Upper lobe of left lung (tissue), 6 donors: Measurements from ENCODE around the gene TTLL10. TPM values are rescaled to one million over a fixed set of nuclear protein-coding genes. Genes with fewer than 3 reads are reported as not detected.

Experiments
- ATAC-seq, 2 donors: fragments of 200-7000 bp; cut with Tn5 transposase; one replicate each; pipeline ENCODE4 v1.9.1; 2022; ENCODE audit warnings: mild to moderate bottlenecking in 2 of 2, moderate library complexity in 2 of 2; ENCODE audit not compliant: low FRiP score in 2 of 2
- DNase-seq, 2 donors: peaks; one replicate each; pipeline ENCODE4 v3.0.0-alpha.2; 2019 to 2020
- H3K27ac ChIP-seq, 4 donors: fragments of 200-600 bp; sonication (generic); one replicate each; pipeline ENCODE4 v1.5.1; 2016 to 2019
- H3K27me3 ChIP-seq, 4 donors: fragments of 200-600 bp; sonication (generic); one replicate each; pipeline ENCODE4 v1.5.1; 2017 to 2019
- H3K36me3 ChIP-seq, 4 donors: fragments of 200-600 bp; sonication (generic); one replicate each; pipeline ENCODE4 v1.5.1; 2016 to 2019
- H3K4me1 ChIP-seq, 4 donors: fragments of 200-600 bp; sonication (generic); one replicate each; pipeline ENCODE4 v1.5.1; 2018 to 2019
- H3K4me3 ChIP-seq, 4 donors: fragments of 200-600 bp; sonication (generic); one replicate each; pipeline ENCODE4 v1.5.1; 2017 to 2019; ENCODE audit warnings: mild to moderate bottlenecking in 2 of 4, moderate library complexity in 1 of 4
- H3K9me3 ChIP-seq, 4 donors: fragments of 200-600 bp; sonication (generic); one replicate each; pipeline ENCODE4 v1.5.1; 2018 to 2019
- EP300 ChIP-seq, 4 donors: sonication (generic); formaldehyde crosslinking; IDR thresholded peaks; one replicate each; pipeline ENCODE4 v1.5.1; 2017; ENCODE audit warnings: antibody characterized with exemption in 4 of 4, control low read depth in 2 of 4
- POLR2A ChIP-seq, 4 donors: fragments of 450-650 bp; IDR thresholded peaks; one replicate each; pipeline ENCODE4 v1.5.1; 2016 to 2017; ENCODE audit warnings: antibody characterized with exemption in 4 of 4, mild to moderate bottlenecking in 2 of 4
- POLR2AphosphoS5 ChIP-seq, 2 donors: sonication (generic); formaldehyde crosslinking; IDR thresholded peaks; one replicate each; pipeline ENCODE4 v1.5.1; 2017; ENCODE audit warnings: antibody characterized with exemption in 2 of 2
- WGBS, 2 donors: methylation state at CpG; one replicate each; pipeline ENCODE4 v1.1.5; 2017 to 2018; 5-methylcytosine and 5-hydroxymethylcytosine counted together
- total RNA-seq, 6 donors: library from RNA; depleted of rRNA in 4 of 6; stranded (reverse); fragments of >200 nt in 4 of 6; gene quantifications; one replicate each; pipeline versions ENCODE4 v1.1.0 to v1.2.1, GENCODE V29; 2016 to 2021
- TF ChIP-seq, protein P1 (sequence below), 6 experiments: fragments of 450-650 bp in 4 of 6; fragments of 200-600 bp in 2 of 6; sonication (generic) in 2 of 6; IDR thresholded peaks; one replicate each; pipeline ENCODE4 v1.5.1; 2016 to 2019; ENCODE audit warnings: antibody characterized with exemption in 6 of 6
- donor health status: DM: no; HTN: no; CAD: no; lungs with moderate emphysema.
- donor health status: DM: no; HTN: yes; CAD: no; lungs with severe emphysema.

The TTLL10 gene
- total RNA-seq, 6 donors from 2014 or later, result 0.86 to 14.5 (median 5.8) TPM

- no peak for ATAC-seq
Observed at GRCh38 chr1:1245178-1245816, 71.6 kb downstream of the TTLL10 start.

DNA sequence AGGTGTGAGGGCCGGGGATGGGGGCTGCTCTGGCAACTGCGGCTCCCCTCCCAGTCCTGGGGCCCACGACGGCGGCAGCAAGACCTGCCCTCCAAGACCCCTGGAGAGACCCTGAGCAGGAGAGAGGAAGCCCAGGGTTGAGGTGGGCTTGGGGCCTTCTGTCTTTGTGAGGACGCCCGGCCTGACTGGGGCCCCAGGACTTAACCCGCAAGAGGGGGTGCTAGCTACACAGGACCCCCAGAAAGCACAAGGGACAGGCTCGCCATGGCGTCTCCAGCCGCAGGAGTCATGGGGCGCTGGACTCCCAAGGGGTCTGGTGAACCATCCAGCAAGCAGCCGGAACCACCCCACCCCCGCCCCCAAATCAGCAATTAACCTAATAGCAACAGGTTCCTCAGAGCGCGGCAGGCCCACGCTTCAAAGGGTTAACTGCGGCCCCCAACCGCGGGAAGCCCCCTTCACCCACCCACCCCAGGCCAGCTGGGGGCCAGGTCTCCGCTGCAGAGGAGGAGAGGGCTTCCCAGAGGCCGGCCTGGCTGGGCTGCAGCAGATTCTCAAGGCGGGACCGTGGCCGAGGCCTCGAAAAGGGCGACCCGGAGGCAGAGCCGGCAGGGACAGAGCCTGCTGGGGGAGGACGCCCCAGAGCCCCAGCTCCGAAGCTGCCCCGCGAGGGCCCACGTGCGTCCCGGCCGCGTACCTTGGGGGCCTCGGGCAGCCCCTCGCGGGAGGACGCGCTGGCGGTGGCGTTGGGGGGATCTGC, 72.3 kb downstream of the TTLL10 start:
- peaks cover 0 to 25% (median 12%) of the 10 kb centered on the region in 4 donors for H3K27me3 ChIP-seq
- H3K36me3 ChIP-seq, result no peaks in the 10 kb centered on the region
- H3K4me3 ChIP-seq, result no peak overlapping the region
- WGBS, 2 donors, result 64 to 89% methylated on average over 5 to 19 of the region's 45 CpGs
- TF ChIP-seq POLR2AphosphoS5 (IDR thresholded peaks at IDR 0.05) (no peak), POLR2A (IDR thresholded peaks at IDR 0.05) (no peak), EP300 (IDR thresholded peaks at IDR 0.05) (no peak)
- TF ChIP-seq, protein P1, sequence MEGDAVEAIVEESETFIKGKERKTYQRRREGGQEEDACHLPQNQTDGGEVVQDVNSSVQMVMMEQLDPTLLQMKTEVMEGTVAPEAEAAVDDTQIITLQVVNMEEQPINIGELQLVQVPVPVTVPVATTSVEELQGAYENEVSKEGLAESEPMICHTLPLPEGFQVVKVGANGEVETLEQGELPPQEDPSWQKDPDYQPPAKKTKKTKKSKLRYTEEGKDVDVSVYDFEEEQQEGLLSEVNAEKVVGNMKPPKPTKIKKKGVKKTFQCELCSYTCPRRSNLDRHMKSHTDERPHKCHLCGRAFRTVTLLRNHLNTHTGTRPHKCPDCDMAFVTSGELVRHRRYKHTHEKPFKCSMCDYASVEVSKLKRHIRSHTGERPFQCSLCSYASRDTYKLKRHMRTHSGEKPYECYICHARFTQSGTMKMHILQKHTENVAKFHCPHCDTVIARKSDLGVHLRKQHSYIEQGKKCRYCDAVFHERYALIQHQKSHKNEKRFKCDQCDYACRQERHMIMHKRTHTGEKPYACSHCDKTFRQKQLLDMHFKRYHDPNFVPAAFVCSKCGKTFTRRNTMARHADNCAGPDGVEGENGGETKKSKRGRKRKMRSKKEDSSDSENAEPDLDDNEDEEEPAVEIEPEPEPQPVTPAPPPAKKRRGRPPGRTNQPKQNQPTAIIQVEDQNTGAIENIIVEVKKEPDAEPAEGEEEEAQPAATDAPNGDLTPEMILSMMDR (IDR thresholded peaks at IDR 0.05), result no peak
- no peak overlapping the region for H3K27ac ChIP-seq
- no peaks in the 10 kb centered on the region for H3K9me3 ChIP-seq
- DNase-seq, result peak in 1 of 2 donors; percentile 41
- ATAC-seq, result no peak
- H3K4me1 ChIP-seq, result peaks cover 5 to 23% (median 9%) of the 10 kb centered on the region in 4 donors

More at GRCh38 chr1:1245178-1245816, 71.6 kb downstream of the TTLL10 start:
- WGBS, 2 donors, result 63 to 71% methylated on average over 2 to 4 of the region's 23 CpGs
- TF ChIP-seq POLR2A (IDR thresholded peaks at IDR 0.05) (no peak), POLR2AphosphoS5 (IDR thresholded peaks at IDR 0.05) (no peak), EP300 (IDR thresholded peaks at IDR 0.05) (no peak)
- TF ChIP-seq, protein P1 (IDR thresholded peaks at IDR 0.05), result no peak
- peaks cover 0 to 25% (median 12%) of the 10 kb centered on the region in 4 donors for H3K27me3 ChIP-seq
- no peaks in the 10 kb centered on the region for H3K36me3 ChIP-seq
- no peaks in the 10 kb centered on the region for H3K9me3 ChIP-seq
- no peak overlapping the region for H3K27ac ChIP-seq
- H3K4me3 ChIP-seq, result no peak overlapping the region
- DNase-seq, result peak in 1 of 2 donors; percentile 70
- peaks cover 5 to 23% (median 8%) of the 10 kb centered on the region in 4 donors for H3K4me1 ChIP-seq

- ATAC-seq (peak in 1 of 2 donors; percentile 34), DNase-seq (peak in 1 of 2 donors; percentile 84)
- WGBS, 2 donors, result 9 to 33% methylated on average over 4 to 47 of the region's 74 CpGs
- H3K27me3 ChIP-seq, result peaks cover 0 to 25% (median 12%) of the 10 kb centered on the region in 4 donors
- H3K9me3 ChIP-seq, result no peaks in the 10 kb centered on the region
- peaks cover 5 to 23% (median 9%) of the 10 kb centered on the region in 4 donors for H3K4me1 ChIP-seq
- no peak within 1 kb of the TSS for H3K27ac ChIP-seq
- no peak within 1 kb of the TSS for H3K4me3 ChIP-seq
- no peak for TF ChIP-seq EP300 (IDR thresholded peaks at IDR 0.05)
- TF ChIP-seq, protein P1 (IDR thresholded peaks at IDR 0.05), result no peak
- no peak for TF ChIP-seq POLR2AphosphoS5 (IDR thresholded peaks at IDR 0.05)
- no peak for TF ChIP-seq POLR2A (IDR thresholded peaks at IDR 0.05)
- H3K36me3 ChIP-seq, result peaks cover 0 to 2% (median 0%) of the 10 kb centered on the region in 4 donors
Observed at GRCh38 chr1:1246577-1247340, 73.1 kb downstream of the TTLL10 start, which contains the start of gene C1QTNF12. Gene C1QTNF12, minus strand, starts transcription at chr1:1246722. Its CDS starts 32 bp downstream, at chr1:1246690.

GRCh38 chr1:1247341-1247913, 73.7 kb downstream of the TTLL10 start:
- peaks cover 5 to 23% (median 9%) of the 10 kb centered on the region in 4 donors for H3K4me1 ChIP-seq
- no peak for ATAC-seq
- TF ChIP-seq POLR2A (IDR thresholded peaks at IDR 0.05) (no peak), POLR2AphosphoS5 (IDR thresholded peaks at IDR 0.05) (no peak), EP300 (IDR thresholded peaks at IDR 0.05) (no peak)
- TF ChIP-seq, protein P1 (IDR thresholded peaks at IDR 0.05), result no peak
- no peaks in the 10 kb centered on the region for H3K9me3 ChIP-seq
- H3K36me3 ChIP-seq, result peaks cover 0 to 8% (median under 1%) of the 10 kb centered on the region in 4 donors
- H3K27me3 ChIP-seq, result peaks cover 0 to 25% (median 12%) of the 10 kb centered on the region in 4 donors
- peak in 1 of 2 donors; percentile 74 for DNase-seq
- H3K4me3 ChIP-seq, result no peak overlapping the region
- H3K27ac ChIP-seq, result no peak overlapping the region
- 72% methylated on average over 21 of the region's 25 CpGs; no CpG with 5 or more reads in 1 of the 2 donors for WGBS, 2 donors
